HL-60 (cell line): ENCODE data around the gene TMEM176B.

Experiments used
- DNase-seq, 2 experiments: peaks; one replicate each; pipeline ENCODE4 v3.0.0-alpha.2; 2010 to 2020; ENCODE audit warnings: low read depth in 1 of 2, low spot score in 1 of 2
- H3K27ac ChIP-seq: fragments of 250-450 bp; sonication (Bioruptor Pico); replicated peaks from 2 replicates; pipeline ENCODE4 v1.5.1; 2020; ENCODE audit warnings: mild to moderate bottlenecking, moderate library complexity
- H3K27me3 ChIP-seq: fragments of 250-450 bp; sonication (Bioruptor Pico); 2 replicates; pipeline ENCODE4 v1.5.1; 2021; ENCODE audit warnings: mild to moderate bottlenecking, moderate library complexity; ENCODE audit not compliant: insufficient read depth, poor library complexity, severe bottlenecking
- H3K4me3 ChIP-seq: replicated peaks from 2 replicates; pipeline ENCODE4 v1.5.1; 2011; ENCODE audit warnings: mild to moderate bottlenecking, control low read depth, low read length; ENCODE audit not compliant: insufficient read depth
- CTCF ChIP-seq: IDR thresholded peaks from one replicate; pipeline ENCODE4 v1.5.1; 2011; ENCODE audit warnings: low read length, control low read depth, inconsistent platforms; ENCODE audit not compliant: insufficient read depth
- GABPA ChIP-seq: IDR thresholded peaks from 2 replicates; pipeline ENCODE4 v1.6.1; 2012; ENCODE audit warnings: low read depth
- POLR2AphosphoS5 ChIP-seq: IDR thresholded peaks from 2 replicates; pipeline ENCODE4 v1.6.1; 2012; ENCODE audit warnings: low read depth
- REST ChIP-seq: IDR thresholded peaks from 2 replicates; pipeline ENCODE4 v1.6.1; 2012; ENCODE audit warnings: low read depth; ENCODE audit not compliant: insufficient replicate concordance
- SPI1 ChIP-seq: IDR thresholded peaks from 2 replicates; pipeline ENCODE4 v1.6.1; 2012; ENCODE audit warnings: low read depth, mild to moderate bottlenecking, borderline replicate concordance

Gene TMEM176B

GRCh38 chr7:150793569-150794238, 6.5 kb downstream of the TMEM176B start:
- DNase-seq = no peak
- H3K27me3 ChIP-seq = no peaks in the 10 kb centered on the region

GRCh38 chr7:150791746-150792452, 8.3 kb downstream of the TMEM176B start:
- TF ChIP-seq CTCF (no peak), POLR2AphosphoS5 (no peak), REST (no peak), SPI1 (no peak), GABPA (no peak)

More at GRCh38 chr7:150793569-150794238, 6.5 kb downstream of the TMEM176B start:
- Histone ChIP-seq H3K4me3 (no peak overlapping the region), H3K27ac (no peak overlapping the region)
- TF ChIP-seq POLR2AphosphoS5 = no peak
- no peak for TF ChIP-seq CTCF
- TF ChIP-seq SPI1 = no peak
- no peak for TF ChIP-seq REST
- TF ChIP-seq GABPA = no peak

GRCh38 chr7:150791304-150791703, 8.9 kb downstream of the TMEM176B start:
- no peaks in the 10 kb centered on the region for H3K27me3 ChIP-seq
- TF ChIP-seq SPI1 = no peak
- no peak for TF ChIP-seq CTCF
- TF ChIP-seq POLR2AphosphoS5 = no peak
- no peak for TF ChIP-seq GABPA
- TF ChIP-seq REST = no peak
- no peak overlapping the region for H3K4me3 ChIP-seq
- H3K27ac ChIP-seq = no peak overlapping the region
- no peak for DNase-seq

More at GRCh38 chr7:150791746-150792452, 8.3 kb downstream of the TMEM176B start:
- Histone ChIP-seq H3K4me3 (no peak overlapping the region), H3K27me3 (no peaks in the 10 kb centered on the region), H3K27ac (no peak overlapping the region)
- no peak for DNase-seq
